ENCODE data around the gene HSF4.

- TF ChIP-seq CTCF (IDR thresholded peaks at IDR 0.05; ENCODE audit: low read depth, low read length, poor library complexity, severe bottlenecking) (no peak), EZH2phosphoT487 (IDR thresholded peaks at IDR 0.05; ENCODE audit: borderline replicate concordance, low read length) (no peak)
Measured at GRCh38 chr16:67116388-67117311, 47.9 kb upstream of the HSF4 start.

All from DOHH2 (cell line).